ENCODE data around the gene DNAH8. TPM values are rescaled to one million over a fixed set of nuclear protein-coding genes. Genes with fewer than 3 reads are reported as not detected.

Gene DNAH8
- total RNA-seq, 1 donor from 2014 or later = 0.24 TPM

GRCh38 chr6:38831865-38832264 lies 116.8 kb downstream of the DNAH8 start:
- no peak overlapping the region for H3K4me3 Mint-ChIP-seq (ENCODE audit: unreplicated experiment)
- no peaks in the 10 kb centered on the region for H3K4me1 Mint-ChIP-seq (ENCODE audit: unreplicated experiment)
- no peak for TF ChIP-seq CTCF (IDR thresholded peaks at IDR 0.05)
- no peak for DNase-seq (ENCODE audit: extremely low spot score, unreplicated experiment)
- no peak overlapping the region for H3K27ac Mint-ChIP-seq (ENCODE audit: unreplicated experiment)
- peaks cover 5% of the 10 kb centered on the region for H3K36me3 Mint-ChIP-seq (ENCODE audit: unreplicated experiment)
- H3K9me3 Mint-ChIP-seq (ENCODE audit: unreplicated experiment) = peaks cover 6% of the 10 kb centered on the region
- H3K27me3 Mint-ChIP-seq (ENCODE audit: unreplicated experiment) = peaks cover 22% of the 10 kb centered on the region

DNA sequence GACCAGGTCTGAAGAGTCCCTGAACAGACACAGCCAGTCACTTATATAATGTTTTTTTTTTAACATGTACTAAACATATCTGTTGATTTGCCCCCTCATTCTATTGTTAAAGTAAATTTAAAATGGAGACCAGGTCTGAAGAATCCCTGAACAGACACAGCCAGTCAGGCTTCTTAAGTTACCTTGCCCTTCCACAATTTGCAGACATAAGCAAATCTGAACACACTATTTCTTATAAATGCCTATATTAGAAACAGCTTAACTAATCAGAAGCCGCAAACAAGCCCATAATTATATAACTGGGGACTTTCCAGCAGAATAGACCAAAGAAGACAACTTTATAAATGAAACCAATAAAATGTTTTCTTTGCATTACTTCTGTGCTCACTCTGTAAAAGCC lies 118.2 kb downstream of the DNAH8 start:
- Mint-ChIP-seq H3K27ac (ENCODE audit: unreplicated experiment) (no peak overlapping the region), H3K27me3 (ENCODE audit: unreplicated experiment) (peaks cover 22% of the 10 kb centered on the region), H3K9me3 (ENCODE audit: unreplicated experiment) (peaks cover 6% of the 10 kb centered on the region), H3K4me3 (ENCODE audit: unreplicated experiment) (no peak overlapping the region), H3K4me1 (ENCODE audit: unreplicated experiment) (no peaks in the 10 kb centered on the region), H3K36me3 (ENCODE audit: unreplicated experiment) (peaks cover 5% of the 10 kb centered on the region)
- DNase-seq (ENCODE audit: extremely low spot score, unreplicated experiment) = no peak
- TF ChIP-seq CTCF (IDR thresholded peaks at IDR 0.05) = no peak

DNA sequence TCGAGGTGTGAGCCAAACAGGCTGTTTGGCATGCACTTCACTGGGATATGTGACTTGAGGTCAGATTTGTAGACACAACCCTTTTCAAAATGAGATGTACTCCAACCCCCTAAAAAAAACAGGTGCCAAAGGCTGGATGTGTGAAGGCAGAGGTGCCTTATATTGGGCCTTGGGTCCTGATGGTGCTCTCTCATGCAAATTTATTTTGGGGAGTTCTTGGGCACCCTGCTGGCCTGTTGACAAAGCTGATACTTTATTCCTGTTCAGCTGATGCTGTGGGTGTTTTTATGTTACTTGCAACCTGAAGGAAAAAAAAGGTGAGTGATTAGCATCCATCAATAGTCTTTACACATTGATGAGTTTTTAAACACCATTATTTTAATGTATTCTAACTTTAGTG lies 121.5 kb downstream of the DNAH8 start:
- Mint-ChIP-seq H3K27ac (ENCODE audit: unreplicated experiment) (no peak overlapping the region), H3K4me1 (ENCODE audit: unreplicated experiment) (no peaks in the 10 kb centered on the region), H3K9me3 (ENCODE audit: unreplicated experiment) (no peaks in the 10 kb centered on the region), H3K27me3 (ENCODE audit: unreplicated experiment) (peaks cover 15% of the 10 kb centered on the region), H3K4me3 (ENCODE audit: unreplicated experiment) (no peak overlapping the region), H3K36me3 (ENCODE audit: unreplicated experiment) (no peaks in the 10 kb centered on the region)
- no peak for DNase-seq (ENCODE audit: extremely low spot score, unreplicated experiment)
- TF ChIP-seq CTCF (IDR thresholded peaks at IDR 0.05) = no peak

- Mint-ChIP-seq H3K36me3 (ENCODE audit: unreplicated experiment) (no peaks in the 10 kb centered on the region), H3K27me3 (ENCODE audit: unreplicated experiment) (peaks cover 18% of the 10 kb centered on the region)
Measured at GRCh38 chr6:38837101-38837500, 122.0 kb downstream of the DNAH8 start.

DNA sequence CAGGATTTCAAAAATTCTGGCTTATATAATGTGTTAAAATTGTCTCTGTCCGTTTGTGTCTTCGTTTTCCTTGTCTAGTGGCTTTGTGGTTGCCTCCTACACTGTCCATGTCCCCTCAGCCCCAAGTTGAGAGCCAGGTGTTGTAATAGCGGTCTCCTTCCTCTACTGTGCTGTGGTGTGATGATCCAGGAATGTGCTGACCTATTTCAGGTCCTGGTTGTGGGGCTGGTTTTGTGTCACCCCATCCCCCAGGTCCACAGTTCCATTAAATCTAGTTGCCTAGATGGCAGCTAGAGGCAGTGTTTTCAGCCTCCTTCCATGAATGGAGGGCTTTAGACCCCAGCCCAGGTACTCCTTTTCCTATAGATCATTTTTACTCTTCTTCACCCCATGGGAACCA lies 128.7 kb downstream of the DNAH8 start:
- no peak for DNase-seq (ENCODE audit: extremely low spot score, unreplicated experiment)
- no peak overlapping the region for H3K27ac Mint-ChIP-seq (ENCODE audit: unreplicated experiment)
- H3K36me3 Mint-ChIP-seq (ENCODE audit: unreplicated experiment) = no peaks in the 10 kb centered on the region
- TF ChIP-seq CTCF (IDR thresholded peaks at IDR 0.05) = no peak
- no peaks in the 10 kb centered on the region for H3K9me3 Mint-ChIP-seq (ENCODE audit: unreplicated experiment)
- peaks cover 12% of the 10 kb centered on the region for H3K27me3 Mint-ChIP-seq (ENCODE audit: unreplicated experiment)
- H3K4me3 Mint-ChIP-seq (ENCODE audit: unreplicated experiment) = no peak overlapping the region
- H3K4me1 Mint-ChIP-seq (ENCODE audit: unreplicated experiment) = no peaks in the 10 kb centered on the region

More at GRCh38 chr6:38837101-38837500, 122.0 kb downstream of the DNAH8 start:
- Mint-ChIP-seq H3K27ac (ENCODE audit: unreplicated experiment) (no peak overlapping the region), H3K4me3 (ENCODE audit: unreplicated experiment) (no peak overlapping the region), H3K4me1 (ENCODE audit: unreplicated experiment) (no peaks in the 10 kb centered on the region), H3K9me3 (ENCODE audit: unreplicated experiment) (no peaks in the 10 kb centered on the region)
- no peak for DNase-seq (ENCODE audit: extremely low spot score, unreplicated experiment)
- no peak for TF ChIP-seq CTCF (IDR thresholded peaks at IDR 0.05)
